Measurements from ENCODE around the gene NCMAP.

The NCMAP gene

GRCh38 chr1:24648919-24649318 is 93.0 kb downstream of the NCMAP start:
- Histone ChIP-seq H3K9me3 (ENCODE audit: insufficient read depth, low read depth, low read length) (no peaks in the 10 kb centered on the region), H3K36me3 (ENCODE audit: insufficient read depth, low read length) (peaks cover 91% of the 10 kb centered on the region), H3K27me3 (ENCODE audit: insufficient read depth, low read length) (no peaks in the 10 kb centered on the region), H3K27ac (ENCODE audit: low read depth, low read length) (no peak overlapping the region), H3K9ac (ENCODE audit: low read depth, low read length) (no peak overlapping the region), H3K4me1 (ENCODE audit: insufficient read depth, low read length) (peaks cover 10% of the 10 kb centered on the region; the same call in 1 of the 2 replicates), H3K4me3 (ENCODE audit: low read length) (no peak overlapping the region)
- 97% methylated on average over 5 of the region's 5 CpGs for WGBS

GRCh38 chr1:24652382-24652781 is 96.5 kb downstream of the NCMAP start:
- Histone ChIP-seq H3K4me1 (ENCODE audit: insufficient read depth, low read length) (no peaks in the 10 kb centered on the region), H3K9ac (ENCODE audit: low read depth, low read length) (no peak overlapping the region), H3K27ac (ENCODE audit: low read depth, low read length) (no peak overlapping the region), H3K9me3 (ENCODE audit: insufficient read depth, low read depth, low read length) (no peaks in the 10 kb centered on the region), H3K4me3 (ENCODE audit: low read length) (no peak overlapping the region), H3K36me3 (ENCODE audit: insufficient read depth, low read length) (peaks cover 100% of the 10 kb centered on the region), H3K27me3 (ENCODE audit: insufficient read depth, low read length) (no peaks in the 10 kb centered on the region)
- 98% methylated on average over 13 of the region's 13 CpGs for WGBS

GRCh38 chr1:24654010-24654409 is 98.1 kb downstream of the NCMAP start:
- H3K9me3 ChIP-seq (ENCODE audit: insufficient read depth, low read depth, low read length), result no peaks in the 10 kb centered on the region
- WGBS, result 87% methylated on average over 3 of the region's 3 CpGs
- H3K4me1 ChIP-seq (ENCODE audit: insufficient read depth, low read length), result no peaks in the 10 kb centered on the region
- H3K4me3 ChIP-seq (ENCODE audit: low read length), result no peak overlapping the region
- H3K27me3 ChIP-seq (ENCODE audit: insufficient read depth, low read length), result no peaks in the 10 kb centered on the region
- no peak overlapping the region for H3K9ac ChIP-seq (ENCODE audit: low read depth, low read length)
- peaks cover 99% of the 10 kb centered on the region for H3K36me3 ChIP-seq (ENCODE audit: insufficient read depth, low read length)
- no peak overlapping the region for H3K27ac ChIP-seq (ENCODE audit: low read depth, low read length)

- H3K27me3 ChIP-seq (ENCODE audit: insufficient read depth, low read length), result no peaks in the 10 kb centered on the region
- no peak overlapping the region for H3K9ac ChIP-seq (ENCODE audit: low read depth, low read length)
- H3K36me3 ChIP-seq (ENCODE audit: insufficient read depth, low read length), result peaks cover 99% of the 10 kb centered on the region
- 86% methylated on average over 1 of the region's 1 CpG for WGBS
- no peaks in the 10 kb centered on the region for H3K4me1 ChIP-seq (ENCODE audit: insufficient read depth, low read length)
- no peak overlapping the region for H3K4me3 ChIP-seq (ENCODE audit: low read length)
- H3K9me3 ChIP-seq (ENCODE audit: insufficient read depth, low read depth, low read length), result no peaks in the 10 kb centered on the region
- H3K27ac ChIP-seq (ENCODE audit: low read depth, low read length), result no peak overlapping the region
Measured at GRCh38 chr1:24656046-24656445, 100.2 kb downstream of the NCMAP start.

GRCh38 chr1:24657781-24658180 is 101.9 kb downstream of the NCMAP start:
- no peak overlapping the region for H3K9ac ChIP-seq (ENCODE audit: low read depth, low read length)
- WGBS, result 96% methylated on average over 2 of the region's 3 CpGs
- H3K9me3 ChIP-seq (ENCODE audit: insufficient read depth, low read depth, low read length), result no peaks in the 10 kb centered on the region
- H3K36me3 ChIP-seq (ENCODE audit: insufficient read depth, low read length), result peaks cover 99% of the 10 kb centered on the region
- no peak overlapping the region for H3K27ac ChIP-seq (ENCODE audit: low read depth, low read length)
- no peak overlapping the region for H3K4me3 ChIP-seq (ENCODE audit: low read length)
- no peaks in the 10 kb centered on the region for H3K27me3 ChIP-seq (ENCODE audit: insufficient read depth, low read length)
- no peaks in the 10 kb centered on the region for H3K4me1 ChIP-seq (ENCODE audit: insufficient read depth, low read length)

Data from HUES64 (cell line).